OCI-LY3 (cell line): ENCODE results near the gene LRRC9.

Experiments
- CTCF ChIP-seq: fragments of 200-600, 300-600 bp; sonication (generic); IDR thresholded peaks from 2 replicates; pipeline ENCODE4 v1.5.1; 2014; ENCODE audit warnings: antibody characterized with exemption, low read length, low read depth
- EZH2phosphoT487 ChIP-seq: fragments of 200-600 bp; shearing (Covaris generic); IDR thresholded peaks from 2 replicates; pipeline ENCODE4 v1.6.1; 2018; ENCODE audit warnings: antibody characterized with exemption, mixed run types, low read depth

- TF ChIP-seq CTCF: no peak
- TF ChIP-seq EZH2phosphoT487: no peak
Measured at GRCh38 chr14:60002819-60003492, 83.0 kb downstream of the LRRC9 start.
